G401 (cell line): ENCODE measurements around the gene KCNG4. TPM values are rescaled to one million over a fixed set of nuclear protein-coding genes. Genes with fewer than 3 reads are reported as not detected.
"Not testable (repeated sequence)": the region's sequence is repeated elsewhere in the genome, so short reads cannot be mapped to it uniquely, and the experiment has no call there.

Experiments used
- DNase-seq: peaks from one replicate; pipeline ENCODE4 v3.0.0-alpha.2; 2015; ENCODE audit warnings: low spot score
- in situ Hi-C: cut with HindIII; loops from 2 replicates; pipeline ENCODE4 v1.10.0; 2016; ENCODE audit warnings: low sequenced_read_pairs, mixed read lengths
- total RNA-seq: library from RNA; depleted of rRNA; stranded (reverse); fragments of >200 nt; shearing (Covaris generic); gene quantifications from 2 replicates; pipeline ENCODE4 v1.2.3, GENCODE V29; 2014

The KCNG4 gene
- total RNA-seq, 1 experiment from 2014 or later = not detected

GRCh38 chr16:84218176-84218823, 21.5 kb downstream of the KCNG4 start:
- in situ Hi-C loops = no loop called here
- DNase-seq = no peak

- DNase-seq, in situ Hi-C loops: not testable (repeated sequence)
These were observed 23.7 kb downstream of the KCNG4 start for GRCh38 chr16:84216144-84216543.

- in situ Hi-C loops = no loop called here
These were observed 24.3 kb downstream of the KCNG4 start for GRCh38 chr16:84215531-84215930.

GRCh38 chr16:84214451-84215066, 25.3 kb downstream of the KCNG4 start:
- in situ Hi-C loops = no loop called here
- DNase-seq = no peak

More at GRCh38 chr16:84215531-84215930, 24.3 kb downstream of the KCNG4 start:
- DNase-seq = no peak

GRCh38 chr16:84212631-84213030, 27.2 kb downstream of the KCNG4 start:
- in situ Hi-C loops = no loop called here
- DNase-seq = no peak

- DNase-seq = no peak
- in situ Hi-C loops = no loop called here
These were observed 27.7 kb downstream of the KCNG4 start for GRCh38 chr16:84212154-84212553.

- in situ Hi-C loops = no loop called here
- DNase-seq = no peak
These were observed 29.8 kb downstream of the KCNG4 start for GRCh38 chr16:84209989-84210388.

GRCh38 chr16:84207879-84208278, 31.9 kb downstream of the KCNG4 start:
- in situ Hi-C loops = no loop called here
- no peak for DNase-seq

- in situ Hi-C loops = no loop called here
- DNase-seq = no peak
These were observed 32.6 kb downstream of the KCNG4 start for GRCh38 chr16:84207251-84207650.

GRCh38 chr16:84205976-84206691, 33.7 kb downstream of the KCNG4 start:
- in situ Hi-C loops = no loop called here

GRCh38 chr16:84205123-84205522, 34.7 kb downstream of the KCNG4 start:
- in situ Hi-C loops, DNase-seq: not testable (repeated sequence)

More at GRCh38 chr16:84205976-84206691, 33.7 kb downstream of the KCNG4 start:
- DNase-seq = no peak

- in situ Hi-C loops, DNase-seq: not testable (repeated sequence)
These were observed 35.3 kb downstream of the KCNG4 start for GRCh38 chr16:84204551-84204950.

- in situ Hi-C loops = no loop called here
- no peak for DNase-seq
These were observed 40.0 kb downstream of the KCNG4 start for GRCh38 chr16:84199861-84200260.

GRCh38 chr16:84199097-84199496, 40.7 kb downstream of the KCNG4 start:
- no peak for DNase-seq
- in situ Hi-C loops = no loop called here

GRCh38 chr16:84198401-84198800, 41.4 kb downstream of the KCNG4 start:
- DNase-seq = no peak
- in situ Hi-C loops = no loop called here

GRCh38 chr16:84197466-84198128, 42.2 kb downstream of the KCNG4 start:
- no peak for DNase-seq
- in situ Hi-C loops = no loop called here

- in situ Hi-C loops = no loop called here
- DNase-seq = no peak
These were observed 43.0 kb downstream of the KCNG4 start for GRCh38 chr16:84196727-84197394.

- in situ Hi-C loops = no loop called here
- DNase-seq = no peak
These were observed 43.7 kb downstream of the KCNG4 start for GRCh38 chr16:84196101-84196500.
